NCI-H146 treated with DMSO at 0.1 percent for 48 hours (cell line): ENCODE results near the gene SMIM43.
"Not testable (repeated sequence)": the region's sequence is repeated elsewhere in the genome, so short reads cannot be mapped to it uniquely, and the experiment has no call there.

Source experiments
- DNase-seq: peaks from one replicate; lab custom pipeline; 2025; ENCODE audit not compliant: unreplicated experiment; lab: John Stamatoyannopoulos, UW

SMIM43 gene

DNA sequence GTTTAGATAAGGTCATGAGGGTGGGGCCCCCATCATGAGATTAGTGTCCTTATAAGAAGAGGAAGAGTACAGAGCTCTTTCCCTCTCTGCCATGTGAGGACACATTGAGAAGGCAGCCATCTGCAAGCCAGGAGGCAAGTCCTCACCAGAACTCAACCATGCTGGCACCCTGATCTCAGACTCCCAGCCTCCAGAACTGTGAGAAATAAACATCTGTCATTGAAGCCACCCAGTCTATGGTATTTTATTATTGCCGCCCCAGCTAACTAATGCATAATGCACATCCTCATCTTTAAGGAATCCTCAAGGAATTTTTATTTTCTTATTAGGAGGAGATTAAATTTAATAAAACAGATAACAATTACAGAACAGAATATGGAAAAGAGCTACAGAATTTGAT is 19.4 kb upstream of the SMIM43 start:
- DNase-seq = no peak

DNA sequence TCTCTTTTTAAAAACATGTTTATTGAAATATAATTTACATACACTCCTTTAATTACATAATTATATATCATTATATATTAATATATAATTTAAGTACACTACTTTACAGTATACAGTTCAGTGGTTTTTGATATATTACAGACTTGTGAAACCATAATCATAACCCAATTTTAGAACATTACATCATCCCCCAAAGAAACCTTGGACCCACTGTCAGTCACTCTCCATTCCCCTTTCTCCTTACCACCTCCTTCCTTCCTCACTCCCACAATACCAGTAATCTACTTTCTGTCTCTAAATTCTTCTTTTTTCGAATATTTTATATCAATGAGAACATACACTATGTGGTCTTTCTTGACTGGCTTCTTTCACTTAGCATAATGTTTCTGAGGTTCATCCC is 18.2 kb upstream of the SMIM43 start:
- no peak for DNase-seq

DNA sequence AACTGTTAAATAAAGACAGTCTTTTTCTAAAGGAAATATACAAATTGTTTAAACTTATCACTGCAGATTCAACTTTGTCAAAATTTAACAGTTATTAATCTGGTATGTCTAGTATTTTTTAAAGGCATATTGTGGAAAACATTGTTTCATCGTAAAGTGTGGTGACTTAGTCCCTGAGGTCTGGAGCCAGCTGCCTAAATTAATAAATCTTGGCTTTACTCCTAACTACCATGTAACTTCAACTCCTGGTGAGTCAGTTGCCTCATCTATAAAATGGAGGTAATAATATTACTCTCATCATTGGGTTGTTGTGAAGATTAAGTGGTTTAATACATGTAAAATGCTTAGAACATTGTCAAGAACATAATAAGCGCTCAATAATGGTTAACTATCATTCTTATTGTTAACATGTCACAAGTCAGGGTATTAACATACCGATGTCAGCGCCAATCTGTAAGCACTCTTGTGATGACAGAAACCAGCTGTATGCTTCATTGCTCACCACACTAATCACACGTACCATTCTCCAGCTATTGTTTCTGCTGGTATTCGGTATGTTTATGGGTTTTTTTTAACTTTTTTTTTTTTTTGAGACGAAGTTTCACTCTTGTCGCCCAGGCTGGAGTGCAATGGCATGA is 14.1 kb upstream of the SMIM43 start:
- no peak for DNase-seq

DNA sequence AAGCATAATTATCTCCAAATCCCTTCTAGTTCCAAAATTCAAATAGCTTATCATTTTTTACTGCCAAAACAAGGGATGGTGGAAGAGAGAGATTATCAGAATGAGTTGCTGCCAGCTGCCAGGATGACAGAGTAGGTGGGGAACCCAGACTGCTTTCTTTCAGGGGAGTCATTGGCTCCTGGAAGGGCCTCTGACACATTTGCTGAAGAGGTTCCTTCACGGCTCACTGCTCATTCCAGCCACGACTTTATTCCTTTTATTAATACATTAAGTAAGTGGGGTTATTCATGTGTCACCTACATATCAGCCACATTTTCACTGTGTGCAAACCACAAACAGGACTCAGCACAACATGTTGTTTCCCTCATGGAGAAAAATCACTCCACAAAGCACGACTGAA is 12.7 kb upstream of the SMIM43 start:
- DNase-seq = no peak

DNA sequence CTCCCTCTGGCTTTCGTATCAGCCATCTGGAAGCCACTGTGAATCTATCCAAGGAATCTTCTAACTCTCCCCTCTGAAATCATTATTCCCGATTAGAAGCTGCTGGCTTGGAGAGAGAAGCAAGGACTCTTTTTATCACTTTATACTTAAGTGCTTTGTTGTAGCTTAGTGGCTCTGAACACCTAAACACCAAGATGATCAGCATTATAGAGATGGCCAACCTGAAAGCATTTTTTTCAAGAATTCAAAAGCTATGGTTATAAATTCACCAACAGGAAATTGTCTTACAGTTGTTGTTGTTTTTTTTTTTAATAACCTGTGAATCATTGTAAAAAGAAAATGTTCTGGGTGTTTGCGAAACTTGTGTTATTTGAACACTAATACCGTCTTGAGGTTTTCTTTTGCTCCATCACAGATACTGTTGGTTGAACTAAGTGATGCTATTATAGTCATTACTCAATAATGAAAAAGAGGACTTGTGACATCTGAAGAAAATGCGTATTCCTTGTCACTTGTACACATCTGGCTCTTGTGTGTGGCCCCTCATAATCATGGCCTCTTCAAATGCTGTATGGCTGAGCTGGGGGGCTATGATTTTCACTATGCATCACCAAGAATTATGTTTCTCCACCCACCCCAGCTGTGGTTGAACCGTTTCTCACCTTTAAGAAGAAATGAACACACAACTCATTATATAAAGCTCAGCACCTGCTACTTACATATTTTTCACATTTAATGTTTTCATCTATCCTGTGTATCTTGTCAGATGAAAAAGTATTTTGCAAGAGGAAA is 11.8 kb upstream of the SMIM43 start:
- no peak for DNase-seq

DNA sequence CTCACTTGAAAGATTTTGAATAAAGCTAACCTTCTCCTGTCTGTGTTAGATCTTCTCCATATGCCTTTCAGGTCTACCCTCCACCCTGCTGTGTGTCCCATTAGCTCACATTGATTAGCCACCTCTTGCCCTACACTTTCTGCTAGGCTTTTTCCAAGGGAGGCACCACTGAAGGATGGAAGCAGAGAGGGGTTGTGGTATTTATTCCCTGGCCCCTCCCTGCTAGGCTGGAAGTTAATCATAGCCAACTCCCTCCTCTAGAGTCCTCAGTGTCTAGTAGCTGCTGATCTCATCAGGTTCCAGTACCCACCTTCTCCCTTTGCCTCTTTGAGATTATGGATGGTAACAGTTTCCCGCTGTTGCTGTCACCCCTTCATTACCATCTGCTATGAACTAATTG is 8.9 kb upstream of the SMIM43 start:
- DNase-seq = no peak

DNA sequence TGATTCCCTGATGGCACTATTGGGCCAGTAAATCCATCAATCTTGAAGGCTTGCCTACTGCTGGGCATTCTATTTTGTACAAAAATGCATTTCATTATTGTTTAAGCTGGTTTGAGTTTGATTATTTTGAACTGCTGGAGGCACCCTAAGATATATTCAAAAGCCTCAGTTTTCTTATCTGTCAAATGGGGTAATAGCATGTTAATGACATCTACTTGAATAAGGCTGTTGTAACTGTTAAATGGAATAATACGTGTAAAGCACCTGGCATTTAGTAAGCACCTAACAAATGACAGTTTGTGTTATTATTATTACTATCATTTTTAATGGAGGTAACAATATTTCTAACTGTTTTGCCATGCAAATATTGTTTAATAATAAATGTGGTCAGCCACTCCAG is 6.9 kb upstream of the SMIM43 start:
- no peak for DNase-seq

DNA sequence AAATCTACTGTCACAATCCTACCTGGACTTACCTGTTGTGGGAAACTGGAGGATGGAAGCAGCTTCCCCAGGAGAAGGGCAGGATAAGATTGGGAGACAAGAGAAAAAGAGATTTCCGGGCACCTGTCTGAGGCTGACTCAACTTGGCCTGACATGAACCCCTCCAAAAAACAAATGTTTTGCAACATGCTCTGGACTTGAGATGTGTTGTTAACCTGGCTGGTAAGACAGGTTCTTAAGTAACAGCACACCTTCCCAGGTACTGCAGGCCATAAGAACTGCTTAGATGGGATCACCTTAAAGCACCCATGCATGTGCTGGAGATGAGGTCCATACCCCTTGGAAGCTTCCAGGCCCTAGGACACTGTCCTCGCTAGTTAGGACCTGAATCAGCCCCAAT is 4.4 kb upstream of the SMIM43 start:
- no peak for DNase-seq

DNA sequence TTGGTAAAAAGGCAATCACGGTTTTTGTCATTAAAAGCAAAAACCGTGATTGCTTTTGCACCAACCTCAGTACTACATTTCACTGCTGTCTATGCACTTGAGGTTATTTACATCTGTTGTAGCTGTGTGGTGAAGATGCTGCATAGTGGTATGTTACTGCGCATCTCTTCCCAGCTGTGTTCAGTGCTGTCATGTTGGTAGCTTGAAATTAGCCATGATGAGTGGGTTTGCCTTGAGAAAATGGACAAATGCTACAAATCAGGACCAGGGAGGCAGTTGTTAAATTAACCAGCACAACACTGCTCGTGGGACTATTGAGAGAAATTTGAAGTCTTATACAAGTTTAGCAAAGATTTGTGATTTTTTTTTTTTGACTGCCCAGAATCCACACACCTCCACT is 2.2 kb upstream of the SMIM43 start:
- no peak for DNase-seq

DNA sequence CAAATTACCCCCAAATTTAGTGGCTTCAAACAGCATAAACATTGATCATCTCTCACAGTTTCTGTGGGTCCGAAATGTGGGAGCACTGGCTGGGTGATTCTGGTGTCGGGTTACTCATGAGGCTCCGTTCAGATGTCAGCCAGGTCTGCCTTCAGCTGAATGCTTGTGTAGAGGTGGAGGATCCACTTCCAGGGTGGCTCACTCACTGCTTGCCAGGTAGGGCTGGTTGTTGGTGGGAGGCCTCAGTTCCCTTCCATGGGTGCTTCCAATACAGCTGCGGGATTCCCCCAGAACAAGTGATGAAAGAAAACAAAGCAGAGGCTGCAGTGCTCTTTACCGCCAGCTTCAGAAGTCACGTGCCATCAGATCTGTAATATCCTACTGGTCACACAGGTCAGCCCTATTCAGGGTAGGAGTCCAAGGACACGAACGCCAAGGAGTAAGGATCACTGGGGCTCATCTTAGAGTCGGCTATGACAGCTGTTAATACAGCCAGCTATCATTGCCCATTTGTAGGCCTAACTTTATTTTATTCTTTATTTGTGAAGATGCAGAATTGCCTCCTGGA is 1.1 kb upstream of the SMIM43 start:
- no peak for DNase-seq

DNA sequence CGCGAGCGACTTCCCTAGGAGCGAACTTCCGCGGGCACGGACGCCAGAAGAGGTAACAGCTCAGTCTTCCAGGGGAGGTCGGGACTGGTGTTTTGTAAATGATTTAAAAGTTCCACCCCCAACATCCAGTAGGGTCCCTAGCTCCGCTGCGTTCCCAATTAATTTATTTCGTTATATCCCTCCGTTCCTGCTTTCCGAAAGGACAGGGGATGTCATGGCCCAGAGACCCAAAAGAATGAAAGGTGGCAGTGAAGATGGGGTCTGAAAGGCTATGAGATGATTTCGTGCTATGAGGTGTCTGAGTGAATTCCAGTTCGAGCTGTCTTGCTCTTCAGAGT is 373 bp upstream of the SMIM43 start:
- DNase-seq = no peak

DNA sequence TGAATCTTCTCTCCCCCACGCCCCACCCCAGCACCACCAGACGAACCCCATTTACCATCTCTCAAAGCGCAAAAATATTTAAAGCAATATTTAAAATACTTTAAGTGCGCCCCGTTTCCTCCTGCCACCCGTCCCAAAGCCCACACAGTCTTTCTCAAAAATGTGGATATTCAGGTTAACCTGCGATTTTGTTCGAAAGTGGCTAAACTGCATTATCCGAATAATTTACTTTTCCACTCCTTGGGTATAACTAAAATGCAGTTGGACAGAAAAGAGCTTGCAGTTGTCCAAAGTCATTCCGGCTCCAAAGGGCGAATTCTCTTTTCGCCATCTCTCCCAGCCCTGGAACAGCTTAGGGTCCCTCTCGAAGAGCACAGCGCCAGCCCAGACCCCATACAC is 662 bp downstream of the SMIM43 start:
- no peak for DNase-seq

DNA sequence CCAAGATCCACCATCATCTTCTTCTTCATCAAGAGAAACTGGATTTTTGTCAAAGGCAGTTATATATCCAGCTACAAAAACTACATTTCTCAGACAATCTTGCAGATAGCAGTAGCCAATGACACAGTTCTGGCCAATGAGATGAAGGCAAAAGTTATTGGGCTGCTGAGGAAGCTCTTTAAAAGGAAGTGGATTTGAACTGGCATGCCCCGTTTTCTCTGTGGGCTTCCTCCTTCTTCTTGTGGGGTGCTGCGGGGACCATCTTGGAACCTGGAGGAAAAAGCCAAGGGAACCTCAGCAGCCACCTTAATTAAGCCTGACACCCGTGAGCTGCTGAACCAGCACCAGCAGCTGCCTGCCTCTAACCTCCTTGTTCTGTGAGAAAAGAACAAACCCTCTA is 4.8 kb downstream of the SMIM43 start:
- DNase-seq = no peak

DNA sequence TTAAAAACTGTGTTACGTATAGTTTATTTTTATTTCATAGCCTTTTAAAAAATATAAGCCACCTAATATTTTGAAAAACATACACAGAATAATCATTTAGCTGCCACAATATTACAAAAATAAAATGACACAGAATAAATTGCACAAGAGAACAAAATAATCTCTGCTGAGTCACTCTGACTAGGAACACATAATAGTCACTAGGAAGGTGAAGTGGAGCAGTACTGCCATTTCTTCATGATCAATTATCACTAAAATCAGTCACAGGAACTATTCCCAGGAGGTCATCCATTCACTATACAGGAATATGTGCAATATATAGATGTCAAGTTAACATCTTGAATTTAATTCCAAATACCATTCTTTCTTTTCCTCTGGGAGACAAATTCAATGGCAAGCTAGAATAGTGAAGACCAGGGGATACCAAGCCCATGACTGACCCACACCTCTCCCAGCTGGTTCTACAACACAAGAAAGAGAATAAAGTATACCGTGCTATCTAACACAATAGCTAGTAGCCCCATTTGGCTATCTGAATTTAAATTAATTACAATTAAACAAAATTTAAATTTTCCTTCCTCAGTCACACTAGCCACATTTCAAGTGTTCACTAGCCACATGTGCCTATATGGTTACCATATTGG is 5.9 kb downstream of the SMIM43 start:
- DNase-seq = no peak

DNA sequence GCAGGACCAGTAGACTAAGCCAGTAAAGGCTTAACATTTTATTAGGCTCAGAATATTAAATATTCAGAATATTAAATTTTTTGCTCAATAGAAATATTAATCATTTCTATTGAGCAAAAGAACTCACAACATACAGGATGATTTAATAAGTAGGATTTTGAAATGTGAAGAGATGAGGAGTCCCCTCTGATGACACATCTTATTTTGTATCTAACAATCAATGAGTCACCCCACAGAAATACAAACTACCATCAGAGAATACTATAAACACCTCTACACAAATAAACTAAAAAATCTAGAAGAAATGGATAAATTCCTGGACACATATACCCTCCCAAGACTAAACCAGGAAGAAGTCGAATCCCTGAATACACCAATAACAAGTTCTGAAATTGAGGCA is 12.8 kb downstream of the SMIM43 start:
- DNase-seq = not testable (repeated sequence)

DNA sequence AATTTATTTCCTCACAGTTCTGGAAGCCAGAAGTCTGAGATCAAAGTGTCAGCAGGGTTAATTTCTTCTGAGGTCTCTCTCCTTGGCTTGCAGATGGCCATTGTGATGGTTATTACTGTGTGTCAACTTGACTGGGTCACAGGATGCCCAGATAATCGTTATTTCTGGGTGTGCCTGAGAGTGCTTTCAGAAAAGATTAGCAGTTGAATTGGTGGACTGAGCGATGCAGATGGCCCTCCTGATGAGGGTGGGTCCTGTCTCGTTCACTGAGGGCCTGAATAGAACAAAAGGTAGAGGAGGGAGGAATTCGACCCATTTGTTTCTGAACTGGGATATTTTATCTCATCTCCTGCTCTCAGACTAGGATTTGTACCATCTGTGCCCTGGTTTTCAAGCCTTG is 15.7 kb downstream of the SMIM43 start:
- DNase-seq = no peak

DNA sequence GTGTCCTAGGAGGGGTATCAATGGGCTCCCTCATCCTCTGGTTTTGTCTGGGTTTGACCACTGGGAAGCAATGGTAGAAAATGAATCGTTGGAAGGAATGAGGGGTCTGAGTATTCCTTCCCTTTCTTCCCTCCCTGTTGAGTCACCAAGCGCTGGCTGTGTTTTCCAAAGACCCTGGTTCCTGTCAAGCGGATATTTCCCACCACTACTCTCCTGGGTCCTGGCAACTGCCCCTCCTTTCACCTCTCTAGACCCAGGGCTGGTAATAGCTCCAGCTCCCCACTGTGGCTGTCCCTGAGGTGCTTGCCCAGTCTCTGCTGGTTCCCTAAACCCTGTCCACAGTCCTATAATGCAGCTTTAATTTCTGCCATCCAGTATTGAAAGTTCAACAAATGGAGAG is 22.2 kb downstream of the SMIM43 start:
- no peak for DNase-seq

DNA sequence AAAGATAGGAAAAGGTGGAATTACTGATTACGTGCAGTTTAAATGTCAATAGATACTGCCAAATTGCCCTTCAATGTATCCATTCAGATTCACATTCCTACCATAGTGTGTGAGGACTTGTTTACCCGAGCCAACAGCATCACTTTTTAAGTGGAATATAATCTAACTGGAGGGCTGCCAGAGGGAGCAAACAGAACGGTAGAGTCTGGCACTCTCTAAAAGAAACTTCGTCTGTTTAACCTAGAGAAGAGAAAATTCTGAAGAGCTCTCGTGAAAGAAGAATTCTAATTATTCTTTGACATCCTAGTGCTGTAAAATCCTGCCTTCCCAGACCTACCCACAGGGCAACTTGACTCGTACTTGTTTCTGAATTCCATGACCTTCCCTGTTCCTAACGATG is 23.2 kb downstream of the SMIM43 start:
- no peak for DNase-seq

DNA sequence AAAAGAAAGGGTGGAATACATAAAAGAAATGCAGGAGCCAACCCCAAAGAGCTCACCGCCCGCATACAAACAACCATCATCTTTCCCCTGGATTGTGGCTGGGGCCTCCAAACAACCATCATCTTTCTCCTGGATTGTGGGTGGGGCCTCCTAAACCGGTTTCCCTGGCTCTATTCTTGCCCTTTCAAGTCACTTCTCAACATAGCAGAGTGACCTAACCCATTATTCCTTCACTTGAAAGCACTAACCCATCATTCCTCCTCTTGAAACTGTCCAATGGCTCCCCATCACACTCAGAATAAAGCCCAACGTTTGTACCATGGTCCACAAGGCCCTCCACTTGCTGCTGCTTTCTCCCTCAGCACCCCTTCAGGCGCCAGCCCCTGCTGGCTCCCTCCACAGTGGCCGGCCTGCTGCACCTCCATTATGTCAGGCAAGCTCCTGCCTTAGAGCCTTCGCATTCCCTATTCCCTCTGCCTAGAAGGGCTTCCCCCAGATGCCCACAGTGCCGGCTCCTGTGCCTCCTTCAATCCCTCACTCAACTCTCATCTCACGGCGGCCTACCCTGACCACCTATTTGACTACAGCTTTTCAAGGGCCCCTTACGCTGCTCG is 24.1 kb downstream of the SMIM43 start:
- no peak for DNase-seq

DNA sequence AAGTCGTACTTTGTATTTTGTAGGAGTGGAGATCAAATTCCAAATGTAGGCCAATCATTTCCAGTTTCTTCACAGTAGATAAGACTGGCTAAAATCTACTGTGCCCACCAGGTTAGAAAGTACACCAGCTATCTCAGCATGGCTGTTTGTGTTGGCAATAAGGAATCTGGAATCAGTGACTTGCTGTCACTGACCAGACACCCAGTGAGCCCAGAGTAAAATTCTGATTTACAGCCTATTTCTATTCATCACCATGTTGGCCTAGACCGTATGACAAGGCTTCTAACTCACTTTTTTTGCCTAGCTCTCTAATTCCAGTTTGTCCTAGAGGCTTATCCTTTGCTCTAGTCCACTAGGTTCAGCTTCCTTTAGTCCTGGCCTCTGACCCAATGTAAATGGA is 25.4 kb downstream of the SMIM43 start:
- DNase-seq = no peak

DNA sequence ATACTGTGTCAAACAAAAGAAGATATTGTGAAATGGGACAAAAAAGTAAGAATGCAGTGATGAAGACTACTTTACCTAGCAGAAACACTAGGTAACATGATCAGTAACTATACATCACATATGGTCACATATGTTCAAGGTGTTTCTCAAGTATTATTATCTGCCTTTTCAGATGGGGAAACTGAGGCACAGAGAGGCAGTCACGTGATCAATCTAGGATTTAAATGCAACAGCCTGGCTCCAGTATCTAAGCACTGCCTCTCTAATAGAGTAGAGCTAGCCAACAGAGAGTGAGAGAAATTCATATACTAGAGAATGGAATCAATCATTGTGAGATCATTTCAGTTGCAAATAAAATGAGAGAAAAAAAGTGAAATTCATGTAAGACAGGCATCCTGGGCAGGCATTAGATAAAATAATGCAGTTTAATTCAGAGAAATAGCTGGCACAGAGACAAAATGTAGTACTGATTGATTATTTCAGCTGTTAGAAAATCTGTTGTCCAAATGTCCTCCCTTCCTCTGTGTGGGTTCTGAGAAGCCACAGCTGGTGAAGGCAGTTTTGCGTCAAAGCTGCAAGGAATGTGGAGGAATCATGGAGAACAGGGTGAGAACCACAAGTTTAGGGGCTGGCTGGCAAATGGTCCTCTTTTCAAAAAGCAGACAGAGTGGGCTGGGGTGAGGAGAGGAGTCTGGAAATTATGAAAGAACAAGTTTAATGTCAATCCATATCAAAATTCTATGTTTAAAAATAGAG is 26.0 kb downstream of the SMIM43 start:
- DNase-seq = no peak
